ENCODE measurements around the gene IGSF5.

The IGSF5 gene

DNA sequence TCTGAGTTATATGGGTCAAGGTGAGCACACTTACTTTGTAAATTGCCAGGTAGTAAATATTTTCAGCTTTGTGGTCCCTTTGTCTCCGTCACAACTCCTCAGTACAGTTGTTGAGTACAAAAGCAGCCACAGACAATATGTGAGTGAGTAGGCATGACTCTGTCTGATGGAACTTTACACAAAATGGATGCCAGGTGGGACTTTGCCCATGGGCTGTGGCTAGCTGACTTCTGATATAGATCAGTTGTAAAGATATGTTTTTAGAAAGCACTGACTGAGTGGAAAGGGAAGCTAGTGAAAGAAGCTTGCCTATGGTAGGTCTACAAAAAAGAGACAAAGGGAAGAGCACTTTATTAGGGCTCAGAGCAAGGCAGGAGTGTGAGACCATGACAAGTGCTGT is 23.1 kb upstream of the IGSF5 start:
- TF ChIP-seq, protein P1, sequence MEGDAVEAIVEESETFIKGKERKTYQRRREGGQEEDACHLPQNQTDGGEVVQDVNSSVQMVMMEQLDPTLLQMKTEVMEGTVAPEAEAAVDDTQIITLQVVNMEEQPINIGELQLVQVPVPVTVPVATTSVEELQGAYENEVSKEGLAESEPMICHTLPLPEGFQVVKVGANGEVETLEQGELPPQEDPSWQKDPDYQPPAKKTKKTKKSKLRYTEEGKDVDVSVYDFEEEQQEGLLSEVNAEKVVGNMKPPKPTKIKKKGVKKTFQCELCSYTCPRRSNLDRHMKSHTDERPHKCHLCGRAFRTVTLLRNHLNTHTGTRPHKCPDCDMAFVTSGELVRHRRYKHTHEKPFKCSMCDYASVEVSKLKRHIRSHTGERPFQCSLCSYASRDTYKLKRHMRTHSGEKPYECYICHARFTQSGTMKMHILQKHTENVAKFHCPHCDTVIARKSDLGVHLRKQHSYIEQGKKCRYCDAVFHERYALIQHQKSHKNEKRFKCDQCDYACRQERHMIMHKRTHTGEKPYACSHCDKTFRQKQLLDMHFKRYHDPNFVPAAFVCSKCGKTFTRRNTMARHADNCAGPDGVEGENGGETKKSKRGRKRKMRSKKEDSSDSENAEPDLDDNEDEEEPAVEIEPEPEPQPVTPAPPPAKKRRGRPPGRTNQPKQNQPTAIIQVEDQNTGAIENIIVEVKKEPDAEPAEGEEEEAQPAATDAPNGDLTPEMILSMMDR (IDR thresholded peaks at IDR 0.05; ENCODE audit: control insufficient read depth, extremely low read depth, insufficient read depth), result no peak
- no peak for DNase-seq (ENCODE audit: low read depth)
- no peak overlapping the region for H3K4me3 ChIP-seq (ENCODE audit: low read depth, low read length)

DNA sequence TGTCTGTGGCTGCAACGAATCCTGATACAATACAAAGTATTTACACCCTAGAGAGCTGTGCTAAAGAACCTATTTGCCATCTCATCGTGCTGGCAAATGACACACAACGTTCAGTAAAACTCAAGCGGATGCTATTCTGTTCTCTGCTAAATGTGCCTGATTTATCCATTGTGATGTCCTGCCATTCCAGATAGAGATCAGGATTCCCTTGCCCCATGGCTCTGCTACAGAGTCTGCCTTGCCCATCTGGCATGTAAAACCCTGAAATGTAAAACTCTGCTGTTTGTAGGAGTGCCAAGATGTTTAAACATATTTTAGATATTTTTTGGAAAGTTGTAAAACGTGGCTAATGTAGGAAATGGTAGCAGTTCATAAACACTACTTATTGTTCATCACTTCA is 20.0 kb upstream of the IGSF5 start:
- no peak overlapping the region for H3K4me3 ChIP-seq (ENCODE audit: low read depth, low read length)
- DNase-seq (ENCODE audit: low read depth), result no peak
- TF ChIP-seq, protein P1 (IDR thresholded peaks at IDR 0.05; ENCODE audit: control insufficient read depth, extremely low read depth, insufficient read depth), result no peak

DNA sequence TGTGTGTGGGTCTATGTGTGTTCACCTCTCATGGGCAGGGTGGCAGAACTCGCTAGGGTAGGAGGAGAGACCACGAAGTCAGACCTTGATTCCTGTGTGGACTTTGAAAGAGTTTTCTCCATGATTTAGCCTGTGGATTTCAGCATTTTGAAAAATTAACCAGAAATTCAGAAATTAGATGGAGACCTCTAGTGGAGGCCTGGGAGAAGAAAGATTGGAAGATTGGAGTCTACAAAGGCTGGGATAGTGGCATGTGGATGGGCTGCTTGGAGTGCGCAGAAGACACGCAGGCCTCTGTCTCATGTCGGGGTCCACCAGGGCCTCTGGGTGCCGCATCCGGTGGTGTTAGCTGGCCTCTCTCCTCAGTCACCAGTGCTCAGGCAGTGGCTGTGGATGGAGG is 18.9 kb upstream of the IGSF5 start:
- H3K4me3 ChIP-seq (ENCODE audit: low read depth, low read length), result no peak overlapping the region
- TF ChIP-seq, protein P1 (IDR thresholded peaks at IDR 0.05; ENCODE audit: control insufficient read depth, extremely low read depth, insufficient read depth), result 0 out of 2 replicates have a peak, but pooled peaks have one; percentile 17
- DNase-seq (ENCODE audit: low read depth), result no peak

DNA sequence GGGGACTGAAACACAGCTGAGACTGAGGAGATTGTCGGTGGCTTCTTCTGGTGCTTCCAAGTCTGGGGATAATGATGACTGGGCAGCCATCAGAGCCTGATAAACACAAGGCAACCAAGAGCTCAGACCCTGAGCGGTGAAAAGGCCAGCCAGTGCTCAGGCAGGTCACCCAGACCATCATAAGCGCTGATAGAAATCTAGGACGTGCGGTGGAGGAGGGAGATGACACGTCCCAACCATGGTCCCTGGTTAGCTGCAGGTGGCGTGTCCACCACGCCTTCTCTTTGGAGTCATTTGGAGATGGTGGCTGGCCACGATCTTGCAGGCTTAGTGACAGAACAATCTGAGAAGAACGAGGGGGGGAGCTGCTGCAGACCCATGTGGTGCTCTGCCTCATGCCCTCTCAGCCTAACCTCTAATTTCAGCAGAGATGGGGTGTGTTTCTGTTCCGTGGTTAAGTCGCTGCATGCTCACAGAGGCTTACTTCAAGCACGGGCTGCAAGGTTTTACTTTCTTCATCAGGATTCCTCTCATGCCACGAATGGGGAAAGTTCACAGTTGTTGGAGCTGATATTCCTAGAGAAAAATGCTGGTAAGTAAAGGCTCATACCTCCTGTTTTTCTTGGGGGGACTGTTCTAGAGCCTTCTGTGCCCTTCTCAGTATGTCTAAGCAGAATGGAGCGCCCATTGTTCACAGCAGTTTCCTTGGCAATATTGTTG is 17.4 kb upstream of the IGSF5 start:
- TF ChIP-seq, protein P1 (IDR thresholded peaks at IDR 0.05; ENCODE audit: control insufficient read depth, extremely low read depth, insufficient read depth), result no peak
- H3K4me3 ChIP-seq (ENCODE audit: low read depth, low read length), result no peak overlapping the region
- no peak for DNase-seq (ENCODE audit: low read depth)

DNA sequence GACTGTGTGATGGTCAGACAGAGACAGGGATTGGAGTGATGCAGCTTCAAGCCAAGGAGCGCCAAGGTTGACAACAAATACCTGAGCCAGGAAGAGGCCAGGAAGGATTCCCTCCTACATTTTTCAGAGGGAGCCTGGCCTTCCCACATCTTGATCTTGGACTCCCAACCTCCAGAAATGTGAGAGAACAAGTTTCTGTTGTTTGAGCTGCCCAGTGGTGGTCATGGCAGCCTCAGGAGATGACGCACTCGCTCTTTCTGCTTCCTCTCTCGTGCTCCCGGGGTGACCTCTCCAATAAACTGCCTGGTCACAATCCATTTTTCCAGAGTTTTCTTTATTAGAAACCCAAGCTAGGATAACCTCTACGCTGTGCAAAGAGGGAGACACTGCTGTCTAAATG is 16.6 kb upstream of the IGSF5 start:
- H3K4me3 ChIP-seq (ENCODE audit: low read depth, low read length), result no peak overlapping the region
- TF ChIP-seq, protein P1 (IDR thresholded peaks at IDR 0.05; ENCODE audit: control insufficient read depth, extremely low read depth, insufficient read depth), result no peak
- DNase-seq (ENCODE audit: low read depth), result no peak

DNA sequence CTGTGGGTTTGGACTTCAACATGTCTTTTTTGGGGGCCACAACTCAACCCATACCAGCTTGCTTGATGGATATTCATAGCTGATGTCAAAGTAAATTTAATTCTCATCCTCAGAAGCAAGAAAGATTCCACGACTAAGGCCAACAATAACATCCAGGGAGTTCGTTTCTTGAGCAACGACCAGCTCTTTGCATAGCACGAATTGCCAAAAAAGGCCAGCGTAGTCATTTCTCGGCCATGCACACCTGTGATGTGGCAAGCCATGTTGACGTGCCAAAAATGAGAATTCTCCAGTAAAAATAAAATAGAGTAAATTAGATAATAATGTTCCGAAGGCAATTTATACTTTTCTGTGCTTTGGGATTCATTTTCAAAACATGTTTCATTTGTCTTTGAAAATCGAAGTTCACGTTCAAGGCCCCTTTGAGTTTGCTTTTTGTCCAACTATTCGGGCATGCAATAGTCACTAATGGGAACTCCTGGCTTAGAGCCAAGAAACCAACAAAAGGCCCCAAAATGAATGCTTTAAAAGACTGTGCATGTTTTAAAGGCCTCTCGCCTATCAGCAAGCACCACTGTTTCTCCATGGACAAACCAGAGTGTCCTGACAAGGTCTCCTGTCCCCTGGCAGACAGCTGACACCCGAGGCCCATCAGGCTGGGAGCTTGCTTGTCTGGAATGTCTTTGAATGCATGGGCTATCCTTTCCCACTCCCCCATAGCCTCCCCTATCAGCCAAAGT is 14.4 kb upstream of the IGSF5 start:
- DNase-seq (ENCODE audit: low read depth), result no peak
- TF ChIP-seq, protein P1 (IDR thresholded peaks at IDR 0.05; ENCODE audit: control insufficient read depth, extremely low read depth, insufficient read depth), result no peak
- no peak overlapping the region for H3K4me3 ChIP-seq (ENCODE audit: low read depth, low read length)
